GM13977 (cell line): ENCODE measurements around the gene SLC1A3.

Experiments
- DNase-seq: peaks from one replicate; pipeline ENCODE4 v3.0.0; 2012; ENCODE audit warnings: low spot score
- CTCF ChIP-seq: IDR thresholded peaks from 2 replicates; pipeline ENCODE4 v1.5.1; 2012; ENCODE audit warnings: mild to moderate bottlenecking, control low read depth; ENCODE audit not compliant: insufficient read depth; ENCODE audit errors: extremely low read depth, missing control alignments
- in situ Hi-C: fragments of 300-500 bp; cut with MboI; formaldehyde crosslinking; loops from one replicate; pipeline ENCODE4 v1.12.0; 2022; ENCODE audit warnings: low sequenced_read_pairs, low pct_unique_long_range_greater_than_20kb, mixed read lengths, inconsistent platforms; ENCODE audit not compliant: unreplicated experiment

The SLC1A3 gene

GRCh38 chr5:36614657-36615308 is 8.4 kb downstream of the SLC1A3 start:
- in situ Hi-C loops, result no loop called here
- no peak for DNase-seq
- TF ChIP-seq CTCF, result no peak

- DNase-seq, result no peak
- TF ChIP-seq CTCF, result no peak
- in situ Hi-C loops, result no loop called here
Measured at GRCh38 chr5:36619012-36619635, 12.7 kb downstream of the SLC1A3 start.

DNA sequence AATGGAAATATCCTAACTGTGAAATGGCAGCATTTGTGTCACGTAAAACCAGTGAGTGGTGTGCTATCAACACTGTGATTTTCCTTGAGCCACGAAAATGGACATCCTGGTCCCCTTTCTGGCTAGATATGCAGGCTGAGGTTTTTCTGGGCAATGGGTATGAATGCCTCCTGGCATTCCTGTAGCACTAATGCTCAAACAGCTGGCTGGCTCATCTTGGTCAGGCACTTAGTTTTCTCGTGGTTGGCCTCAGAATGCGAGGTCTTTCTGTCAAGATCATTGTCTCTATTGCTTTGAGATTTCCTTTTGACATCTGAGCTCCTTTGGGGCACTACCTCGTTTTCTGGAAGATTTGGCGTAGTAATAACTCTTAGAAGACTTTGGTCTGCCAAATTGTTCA is 15.6 kb downstream of the SLC1A3 start:
- no peak for DNase-seq
- no peak for TF ChIP-seq CTCF
- in situ Hi-C loops, result no loop called here

- in situ Hi-C loops, result no loop called here
- DNase-seq, result no peak
- no peak for TF ChIP-seq CTCF
Measured at GRCh38 chr5:36623832-36624231, 17.4 kb downstream of the SLC1A3 start.

- in situ Hi-C loops, result no loop called here
- DNase-seq, result no peak
- TF ChIP-seq CTCF, result no peak
Measured at GRCh38 chr5:36624277-36624676, 17.9 kb downstream of the SLC1A3 start.

GRCh38 chr5:36628695-36629094 is 22.3 kb downstream of the SLC1A3 start:
- in situ Hi-C loops, result no loop called here
- TF ChIP-seq CTCF, result no peak
- no peak for DNase-seq
